Cardiac muscle cell (in vitro differentiated cells and primary cell): ENCODE data around the gene UBR1. TPM values are rescaled to one million over a fixed set of nuclear protein-coding genes. Genes with fewer than 3 reads are reported as not detected.

Experiments used
- DNase-seq, 2 donors: peaks; one replicate each; pipeline versions ENCODE4 v3.0.0 to v3.0.0-alpha.2; 2010 to 2017; ENCODE audit warnings: low read depth in 1 of 2, low spot score in 1 of 2
- H3K27ac ChIP-seq: fragments of 200-600 bp; sonication (generic); 2 replicates; pipeline ENCODE4 v1.5.1; 2016
- H3K27me3 ChIP-seq: fragments of 200-600 bp; sonication (generic); 2 replicates; pipeline ENCODE4 v1.6.0; 2016; ENCODE audit warnings: control low read depth
- H3K36me3 ChIP-seq: fragments of 200-600 bp; sonication (generic); 2 replicates; pipeline ENCODE4 v1.5.1; 2016; ENCODE audit warnings: control low read depth
- H3K4me1 ChIP-seq: fragments of 200-600 bp; sonication (generic); 2 replicates; pipeline ENCODE4 v1.8.1; 2017; ENCODE audit warnings: low read depth, mild to moderate bottlenecking, mixed run types
- H3K4me3 ChIP-seq: fragments of 200-600 bp; sonication (generic); 2 replicates; pipeline ENCODE4 v1.5.1; 2016; ENCODE audit warnings: mild to moderate bottlenecking
- H3K9me3 ChIP-seq: fragments of 200-600 bp; sonication (generic); 2 replicates; pipeline ENCODE4 v1.5.1; 2017; ENCODE audit warnings: low read depth, mild to moderate bottlenecking, control low read depth
- CTCF ChIP-seq: IDR thresholded peaks from 2 replicates; pipeline ENCODE4 v1.5.1; 2012; ENCODE audit warnings: low read depth, mild to moderate bottlenecking, low read length
- polyA plus RNA-seq: library from polyadenylated mRNA; unstranded; fragments of >200 nt; fragmentation: Nextera tagmentation; extraction: Ambion mirVana; gene quantifications from 2 replicates; pipeline ENCODE4 v1.2.1, GENCODE V29; 2016
- total RNA-seq: library from RNA; depleted of rRNA; stranded (reverse); fragments of >200 nt; gene quantifications from 2 replicates; pipeline ENCODE4 v1.2.3, GENCODE V29; 2016

UBR1 gene
- total and polyA plus RNA-seq, 2 experiments from 2014 or later: 15.1 to 20.6 TPM

GRCh38 chr15:43105077-43105736 lies 631 bp downstream of the UBR1 start:
- H3K27me3 ChIP-seq: peaks cover 23% of the 10 kb centered on the region
- H3K27ac ChIP-seq: peak overlapping the region; percentile 70
- DNase-seq: peak in 1 of 2 donors; percentile 11
- TF ChIP-seq CTCF: no peak
- no peaks in the 10 kb centered on the region for H3K9me3 ChIP-seq
- H3K36me3 ChIP-seq: peaks cover 3% of the 10 kb centered on the region
- peak overlapping the region; percentile 75 for H3K4me3 ChIP-seq
- H3K4me1 ChIP-seq: peaks cover 13% of the 10 kb centered on the region

- Histone ChIP-seq H3K9me3 (no peaks in the 10 kb centered on the region), H3K36me3 (peaks cover 5% of the 10 kb centered on the region), H3K27me3 (peaks cover 16% of the 10 kb centered on the region), H3K4me3 (peak overlapping the region; percentile 75), H3K4me1 (peaks cover 13% of the 10 kb centered on the region), H3K27ac (no peak overlapping the region)
- DNase-seq: no peak
- TF ChIP-seq CTCF: no peak
Observed at GRCh38 chr15:43104426-43104825, 1.4 kb downstream of the UBR1 start.

DNA sequence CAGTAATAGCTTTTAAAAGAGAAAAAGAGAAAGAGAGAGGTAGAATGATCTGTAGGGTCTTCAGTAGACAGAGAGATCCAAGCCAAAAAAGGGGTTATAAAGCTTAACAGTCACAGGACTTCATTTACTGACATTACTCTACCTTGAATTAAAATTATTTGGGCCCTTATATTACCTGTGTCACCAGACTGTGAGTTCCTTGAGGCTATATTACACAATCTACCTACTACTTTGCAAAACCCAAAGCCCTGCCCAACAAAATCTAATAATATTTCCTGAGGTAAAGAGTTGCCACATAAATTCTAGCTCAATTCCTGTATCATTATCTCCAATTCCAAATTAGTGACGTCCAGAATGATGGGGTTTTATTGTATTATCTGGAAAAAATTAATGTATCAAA lies 1.9 kb downstream of the UBR1 start:
- no peak for TF ChIP-seq CTCF
- H3K4me3 ChIP-seq: no peak overlapping the region
- DNase-seq: no peak

GRCh38 chr15:43102187-43102586 lies 3.7 kb downstream of the UBR1 start:
- H3K9me3 ChIP-seq: no peaks in the 10 kb centered on the region
- no peak for DNase-seq
- H3K27me3 ChIP-seq: no peaks in the 10 kb centered on the region
- peaks cover 9% of the 10 kb centered on the region for H3K36me3 ChIP-seq
- peaks cover 13% of the 10 kb centered on the region for H3K4me1 ChIP-seq
- TF ChIP-seq CTCF: no peak
- H3K27ac ChIP-seq: no peak overlapping the region
- H3K4me3 ChIP-seq: no peak overlapping the region

More for the DNA sequence above, 1.9 kb downstream of the UBR1 start:
- Histone ChIP-seq H3K9me3 (no peaks in the 10 kb centered on the region), H3K27ac (no peak overlapping the region), H3K36me3 (peaks cover 5% of the 10 kb centered on the region), H3K27me3 (peaks cover 13% of the 10 kb centered on the region), H3K4me1 (peaks cover 13% of the 10 kb centered on the region)

DNA sequence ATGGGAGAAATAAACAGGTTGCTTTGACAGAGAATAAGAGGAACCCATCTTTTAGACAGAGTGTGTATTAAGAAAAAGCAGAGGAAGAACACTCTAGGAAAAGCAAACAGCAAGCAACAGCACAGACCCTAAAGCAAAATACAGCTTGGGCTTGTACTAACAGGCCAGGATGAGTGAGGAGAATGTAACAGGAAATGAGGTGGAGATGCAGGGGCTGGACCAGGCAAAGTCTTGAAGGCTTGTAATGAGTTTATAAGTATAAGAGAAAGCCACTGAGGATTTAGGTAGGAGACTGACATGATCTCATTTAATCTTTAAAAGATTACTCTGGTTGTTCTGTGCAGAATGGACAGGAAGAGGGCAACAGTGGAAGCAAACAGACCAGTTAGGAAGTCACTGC lies 4.9 kb downstream of the UBR1 start:
- Histone ChIP-seq H3K27ac (no peak overlapping the region), H3K9me3 (no peaks in the 10 kb centered on the region), H3K36me3 (peaks cover 9% of the 10 kb centered on the region), H3K4me1 (peaks cover 9% of the 10 kb centered on the region), H3K27me3 (no peaks in the 10 kb centered on the region), H3K4me3 (no peak overlapping the region)
- TF ChIP-seq CTCF: no peak
- DNase-seq: no peak
